Upper lobe of left lung (tissue), 6 donors: ENCODE results near the gene C3AR1. TPM values are rescaled to one million over a fixed set of nuclear protein-coding genes. Genes with fewer than 3 reads are reported as not detected.
"Not testable (repeated sequence)": the region's sequence is repeated elsewhere in the genome, so short reads cannot be mapped to it uniquely, and the experiment has no call there.

Experiments used
- ATAC-seq, 2 donors: fragments of 200-7000 bp; cut with Tn5 transposase; one replicate each; pipeline ENCODE4 v1.9.1; 2022; ENCODE audit warnings: mild to moderate bottlenecking in 2 of 2, moderate library complexity in 2 of 2; ENCODE audit not compliant: low FRiP score in 2 of 2
- DNase-seq, 2 donors: peaks; one replicate each; pipeline ENCODE4 v3.0.0-alpha.2; 2019 to 2020
- H3K27ac ChIP-seq, 4 donors: fragments of 200-600 bp; sonication (generic); one replicate each; pipeline ENCODE4 v1.5.1; 2016 to 2019
- H3K27me3 ChIP-seq, 4 donors: fragments of 200-600 bp; sonication (generic); one replicate each; pipeline ENCODE4 v1.5.1; 2017 to 2019
- H3K36me3 ChIP-seq, 4 donors: fragments of 200-600 bp; sonication (generic); one replicate each; pipeline ENCODE4 v1.5.1; 2016 to 2019
- H3K4me1 ChIP-seq, 4 donors: fragments of 200-600 bp; sonication (generic); one replicate each; pipeline ENCODE4 v1.5.1; 2018 to 2019
- H3K4me3 ChIP-seq, 4 donors: fragments of 200-600 bp; sonication (generic); one replicate each; pipeline ENCODE4 v1.5.1; 2017 to 2019; ENCODE audit warnings: mild to moderate bottlenecking in 2 of 4, moderate library complexity in 1 of 4
- H3K9me3 ChIP-seq, 4 donors: fragments of 200-600 bp; sonication (generic); one replicate each; pipeline ENCODE4 v1.5.1; 2018 to 2019
- CTCF ChIP-seq, 6 experiments: fragments of 450-650 bp in 4 of 6; fragments of 200-600 bp in 2 of 6; sonication (generic) in 2 of 6; IDR thresholded peaks; one replicate each; pipeline ENCODE4 v1.5.1; 2016 to 2019; ENCODE audit warnings: antibody characterized with exemption in 6 of 6
- EP300 ChIP-seq, 4 donors: sonication (generic); formaldehyde crosslinking; IDR thresholded peaks; one replicate each; pipeline ENCODE4 v1.5.1; 2017; ENCODE audit warnings: antibody characterized with exemption in 4 of 4, control low read depth in 2 of 4
- POLR2A ChIP-seq, 4 donors: fragments of 450-650 bp; IDR thresholded peaks; one replicate each; pipeline ENCODE4 v1.5.1; 2016 to 2017; ENCODE audit warnings: antibody characterized with exemption in 4 of 4, mild to moderate bottlenecking in 2 of 4
- POLR2AphosphoS5 ChIP-seq, 2 donors: sonication (generic); formaldehyde crosslinking; IDR thresholded peaks; one replicate each; pipeline ENCODE4 v1.5.1; 2017; ENCODE audit warnings: antibody characterized with exemption in 2 of 2
- WGBS, 2 donors: methylation state at CpG; one replicate each; pipeline ENCODE4 v1.1.5; 2017 to 2018; 5-methylcytosine and 5-hydroxymethylcytosine counted together
- total RNA-seq, 6 donors: library from RNA; depleted of rRNA in 4 of 6; stranded (reverse); fragments of >200 nt in 4 of 6; gene quantifications; one replicate each; pipeline versions ENCODE4 v1.1.0 to v1.2.1, GENCODE V29; 2016 to 2021
- donor health status: DM: no; HTN: no; CAD: no; lungs with moderate emphysema.
- donor health status: DM: no; HTN: yes; CAD: no; lungs with severe emphysema.

The C3AR1 gene
- total RNA-seq, 6 donors from 2014 or later = 2.4 to 68.7 (median 23.5) TPM

- no peak for TF ChIP-seq CTCF (IDR thresholded peaks at IDR 0.05)
- no peak for TF ChIP-seq POLR2A (IDR thresholded peaks at IDR 0.05)
- TF ChIP-seq POLR2AphosphoS5 (IDR thresholded peaks at IDR 0.05) = no peak
- TF ChIP-seq EP300 (IDR thresholded peaks at IDR 0.05) = no peak
- peaks cover 0 to 9% (median 3%) of the 10 kb centered on the region in 4 donors for H3K4me1 ChIP-seq
- 69 to 72% methylated on average over 4 of the region's 4 CpGs for WGBS, 2 donors
- H3K9me3 ChIP-seq = no peaks in the 10 kb centered on the region
- H3K4me3 ChIP-seq = no peak overlapping the region
- no peaks in the 10 kb centered on the region for H3K27me3 ChIP-seq
- H3K27ac ChIP-seq = no peak overlapping the region
- ATAC-seq (no peak), DNase-seq (no peak)
- H3K36me3 ChIP-seq = no peaks in the 10 kb centered on the region
Observed at GRCh38 chr12:8077207-8077606, 11.0 kb upstream of the C3AR1 start.

- 32 to 58% methylated on average over 4 of the region's 4 CpGs for WGBS, 2 donors
- DNase-seq = no peak
- no peak overlapping the region for H3K27ac ChIP-seq
- H3K9me3 ChIP-seq = no peaks in the 10 kb centered on the region
- ATAC-seq = no peak
- no peaks in the 10 kb centered on the region for H3K36me3 ChIP-seq
- H3K4me1 ChIP-seq = peaks cover 0 to 8% (median 3%) of the 10 kb centered on the region in 4 donors
- no peaks in the 10 kb centered on the region for H3K27me3 ChIP-seq
- no peak overlapping the region for H3K4me3 ChIP-seq
- peak in 1 of 4 donors; percentile 19 for TF ChIP-seq EP300 (IDR thresholded peaks at IDR 0.05)
- no peak for TF ChIP-seq POLR2A (IDR thresholded peaks at IDR 0.05)
Observed at GRCh38 chr12:8076366-8076765, 10.2 kb upstream of the C3AR1 start.

GRCh38 chr12:8075935-8076334 is 9.8 kb upstream of the C3AR1 start:
- Histone ChIP-seq H3K27me3 (no peaks in the 10 kb centered on the region), H3K27ac (no peak overlapping the region), H3K36me3 (no peaks in the 10 kb centered on the region), H3K9me3 (no peaks in the 10 kb centered on the region), H3K4me1 (peaks cover 0 to 4% (median under 1%) of the 10 kb centered on the region in 4 donors), H3K4me3 (no peak overlapping the region)
- WGBS, 2 donors = 80 to 84% methylated on average over 6 of the region's 6 CpGs
- DNase-seq = no peak
- no peak for ATAC-seq
- TF ChIP-seq POLR2AphosphoS5 (IDR thresholded peaks at IDR 0.05) (no peak), POLR2A (IDR thresholded peaks at IDR 0.05) (no peak), EP300 (IDR thresholded peaks at IDR 0.05) (no peak), CTCF (IDR thresholded peaks at IDR 0.05) (no peak)

GRCh38 chr12:8071820-8072219 is 5.7 kb upstream of the C3AR1 start:
- not testable (repeated sequence) for H3K27ac ChIP-seq, H3K9me3 ChIP-seq, ATAC-seq, H3K27me3 ChIP-seq, DNase-seq, H3K36me3 ChIP-seq, H3K4me1 ChIP-seq, H3K4me3 ChIP-seq
- 82 to 92% methylated on average over 3 of the region's 3 CpGs for WGBS, 2 donors

- H3K27me3 ChIP-seq = no peaks in the 10 kb centered on the region
- ATAC-seq (no peak), DNase-seq (no peak)
- no peaks in the 10 kb centered on the region for H3K36me3 ChIP-seq
- TF ChIP-seq CTCF (IDR thresholded peaks at IDR 0.05) = no peak
- TF ChIP-seq EP300 (IDR thresholded peaks at IDR 0.05) = no peak
- TF ChIP-seq POLR2A (IDR thresholded peaks at IDR 0.05) = no peak
- TF ChIP-seq POLR2AphosphoS5 (IDR thresholded peaks at IDR 0.05) = no peak
- no peaks in the 10 kb centered on the region for H3K4me1 ChIP-seq
- H3K9me3 ChIP-seq = no peaks in the 10 kb centered on the region
- peak overlapping the region in 3 of 4 donors; percentile 31 to 54 (median 45) for H3K27ac ChIP-seq
- no peak overlapping the region for H3K4me3 ChIP-seq
Observed at GRCh38 chr12:8069582-8069981, 3.4 kb upstream of the C3AR1 start.

GRCh38 chr12:8064131-8064530 is 2.0 kb downstream of the C3AR1 start:
- no peak for TF ChIP-seq EP300 (IDR thresholded peaks at IDR 0.05)
- TF ChIP-seq CTCF (IDR thresholded peaks at IDR 0.05) = no peak
- no peak for TF ChIP-seq POLR2AphosphoS5 (IDR thresholded peaks at IDR 0.05)
- TF ChIP-seq POLR2A (IDR thresholded peaks at IDR 0.05) = peak in 1 of 4 donors; percentile 31
- H3K36me3 ChIP-seq = no peaks in the 10 kb centered on the region
- peaks cover 0 to under 1% (median 0%) of the 10 kb centered on the region in 4 donors for H3K4me1 ChIP-seq
- peak overlapping the region in 3 of 4 donors; percentile 69 to 80 (median 79) for H3K27ac ChIP-seq
- H3K4me3 ChIP-seq = peak overlapping the region in 2 of 4 donors; percentile 33 to 37
- no peak for ATAC-seq
- no peaks in the 10 kb centered on the region for H3K9me3 ChIP-seq
- DNase-seq = no peak
- H3K27me3 ChIP-seq = no peaks in the 10 kb centered on the region
